HL-60 (cell line): Measurements from ENCODE around the gene NKAIN2.

Source experiments
- DNase-seq, 2 experiments: peaks; one replicate each; pipeline ENCODE4 v3.0.0-alpha.2; 2010 to 2020; ENCODE audit warnings: low read depth in 1 of 2, low spot score in 1 of 2
- H3K27ac ChIP-seq: fragments of 250-450 bp; sonication (Bioruptor Pico); replicated peaks from 2 replicates; pipeline ENCODE4 v1.5.1; 2020; ENCODE audit warnings: mild to moderate bottlenecking, moderate library complexity
- H3K27me3 ChIP-seq: fragments of 250-450 bp; sonication (Bioruptor Pico); 2 replicates; pipeline ENCODE4 v1.5.1; 2021; ENCODE audit warnings: mild to moderate bottlenecking, moderate library complexity; ENCODE audit not compliant: insufficient read depth, poor library complexity, severe bottlenecking
- H3K4me3 ChIP-seq: replicated peaks from 2 replicates; pipeline ENCODE4 v1.5.1; 2011; ENCODE audit warnings: mild to moderate bottlenecking, control low read depth, low read length; ENCODE audit not compliant: insufficient read depth
- GABPA ChIP-seq: IDR thresholded peaks from 2 replicates; pipeline ENCODE4 v1.6.1; 2012; ENCODE audit warnings: low read depth
- POLR2AphosphoS5 ChIP-seq: IDR thresholded peaks from 2 replicates; pipeline ENCODE4 v1.6.1; 2012; ENCODE audit warnings: low read depth
- REST ChIP-seq: IDR thresholded peaks from 2 replicates; pipeline ENCODE4 v1.6.1; 2012; ENCODE audit warnings: low read depth; ENCODE audit not compliant: insufficient replicate concordance
- SPI1 ChIP-seq: IDR thresholded peaks from 2 replicates; pipeline ENCODE4 v1.6.1; 2012; ENCODE audit warnings: low read depth, mild to moderate bottlenecking, borderline replicate concordance
- TF ChIP-seq, protein P1 (sequence below): IDR thresholded peaks from one replicate; pipeline ENCODE4 v1.5.1; 2011; ENCODE audit warnings: low read length, control low read depth, inconsistent platforms; ENCODE audit not compliant: insufficient read depth

NKAIN2 gene

DNA sequence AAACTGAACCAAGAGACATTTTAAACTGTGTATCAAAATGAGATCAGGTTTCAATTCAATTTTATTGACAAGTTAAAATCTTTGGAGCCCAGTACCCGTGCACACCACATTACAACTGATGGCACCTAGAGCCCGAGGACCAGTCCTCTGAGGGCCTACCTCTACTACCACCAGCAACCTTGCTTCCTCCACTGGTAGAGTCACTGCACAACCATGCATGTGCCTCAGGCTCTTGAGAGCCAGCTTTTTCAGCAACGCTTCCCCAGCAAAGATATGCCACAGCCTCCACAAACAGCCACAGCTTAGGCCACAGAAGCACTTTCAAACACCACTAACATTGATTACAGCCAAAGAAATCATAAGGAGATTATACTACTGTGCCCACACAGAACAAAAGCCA lies 830.0 kb downstream of the NKAIN2 start:
- H3K27me3 ChIP-seq, result no peaks in the 10 kb centered on the region
- DNase-seq, result no peak
- H3K4me3 ChIP-seq, result no peak overlapping the region
- TF ChIP-seq REST (no peak), POLR2AphosphoS5 (no peak), SPI1 (no peak)
- no peak overlapping the region for H3K27ac ChIP-seq

GRCh38 chr6:124640432-124640831 lies 836.8 kb downstream of the NKAIN2 start:
- no peak for DNase-seq
- H3K27ac ChIP-seq, result no peak overlapping the region
- no peak overlapping the region for H3K4me3 ChIP-seq
- TF ChIP-seq, protein P1, sequence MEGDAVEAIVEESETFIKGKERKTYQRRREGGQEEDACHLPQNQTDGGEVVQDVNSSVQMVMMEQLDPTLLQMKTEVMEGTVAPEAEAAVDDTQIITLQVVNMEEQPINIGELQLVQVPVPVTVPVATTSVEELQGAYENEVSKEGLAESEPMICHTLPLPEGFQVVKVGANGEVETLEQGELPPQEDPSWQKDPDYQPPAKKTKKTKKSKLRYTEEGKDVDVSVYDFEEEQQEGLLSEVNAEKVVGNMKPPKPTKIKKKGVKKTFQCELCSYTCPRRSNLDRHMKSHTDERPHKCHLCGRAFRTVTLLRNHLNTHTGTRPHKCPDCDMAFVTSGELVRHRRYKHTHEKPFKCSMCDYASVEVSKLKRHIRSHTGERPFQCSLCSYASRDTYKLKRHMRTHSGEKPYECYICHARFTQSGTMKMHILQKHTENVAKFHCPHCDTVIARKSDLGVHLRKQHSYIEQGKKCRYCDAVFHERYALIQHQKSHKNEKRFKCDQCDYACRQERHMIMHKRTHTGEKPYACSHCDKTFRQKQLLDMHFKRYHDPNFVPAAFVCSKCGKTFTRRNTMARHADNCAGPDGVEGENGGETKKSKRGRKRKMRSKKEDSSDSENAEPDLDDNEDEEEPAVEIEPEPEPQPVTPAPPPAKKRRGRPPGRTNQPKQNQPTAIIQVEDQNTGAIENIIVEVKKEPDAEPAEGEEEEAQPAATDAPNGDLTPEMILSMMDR, result no peak
- no peak for TF ChIP-seq SPI1
- TF ChIP-seq GABPA, result no peak
- no peak for TF ChIP-seq REST
- no peak for TF ChIP-seq POLR2AphosphoS5
- no peaks in the 10 kb centered on the region for H3K27me3 ChIP-seq

DNA sequence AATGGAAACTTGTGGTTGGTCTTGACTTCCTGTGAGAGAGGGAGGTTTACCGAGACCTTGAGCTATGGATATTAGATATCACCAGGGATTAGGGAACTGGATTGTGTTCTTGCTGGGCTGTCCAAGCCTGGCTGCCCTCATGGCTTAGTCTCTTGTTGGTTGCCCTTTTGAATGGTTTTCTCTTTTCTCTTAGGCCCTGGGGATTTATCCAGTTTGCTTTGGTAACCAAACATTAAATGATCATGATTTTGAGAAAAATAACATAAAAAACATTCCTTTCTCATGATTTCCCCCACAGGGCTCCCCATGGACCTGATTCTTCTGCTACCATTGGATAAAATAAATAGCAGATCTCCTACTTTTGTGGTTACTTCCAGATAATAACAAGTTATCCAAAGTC lies 852.2 kb downstream of the NKAIN2 start:
- DNase-seq, result no peak
- H3K27me3 ChIP-seq, result no peaks in the 10 kb centered on the region
- no peak overlapping the region for H3K4me3 ChIP-seq
- no peak overlapping the region for H3K27ac ChIP-seq
- TF ChIP-seq SPI1, result no peak
- no peak for TF ChIP-seq REST
- TF ChIP-seq GABPA, result no peak
- TF ChIP-seq POLR2AphosphoS5, result no peak
- TF ChIP-seq, protein P1, result no peak

DNA sequence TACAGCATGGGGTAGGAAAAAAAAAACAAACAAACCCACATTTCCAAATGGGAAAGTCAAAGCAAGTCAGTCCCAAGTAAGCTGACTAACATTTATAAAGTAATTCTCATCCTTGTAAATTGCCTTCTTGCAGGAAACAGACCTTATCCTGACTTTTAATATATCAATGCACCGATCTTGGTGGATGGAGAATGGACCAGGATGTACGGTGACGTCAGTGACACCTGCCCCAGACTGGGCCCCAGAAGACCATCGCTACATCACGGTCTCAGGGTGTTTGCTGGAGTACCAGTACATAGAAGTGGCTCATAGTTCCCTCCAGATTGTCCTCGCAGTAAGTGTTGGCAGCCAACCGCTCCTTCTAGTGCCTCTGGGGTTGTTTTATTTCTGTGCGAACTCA lies 854.4 kb downstream of the NKAIN2 start:
- H3K4me3 ChIP-seq, result no peak overlapping the region
- H3K27ac ChIP-seq, result no peak overlapping the region
- no peak for DNase-seq
- H3K27me3 ChIP-seq, result no peaks in the 10 kb centered on the region
- TF ChIP-seq POLR2AphosphoS5 (no peak), SPI1 (no peak), REST (no peak), GABPA (no peak)
- TF ChIP-seq, protein P1, result no peak
